LNCaP clone FGC (cell line): ENCODE data around the gene TEX19.

Experiments used
- DNase-seq: peaks from one replicate; pipeline ENCODE4 v3.0.0-alpha.2; 2011; ENCODE audit warnings: low read depth
- H3K4me3 ChIP-seq: 2 replicates; pipeline ENCODE4 v1.5.1; 2011; ENCODE audit warnings: mild to moderate bottlenecking, low read depth, low read length, control low read depth
- TF ChIP-seq, protein P1 (sequence below): IDR thresholded peaks from 2 replicates; pipeline ENCODE4 v1.5.1; 2012; ENCODE audit warnings: mild to moderate bottlenecking; ENCODE audit not compliant: control insufficient read depth, insufficient read depth; ENCODE audit errors: extremely low read depth

The TEX19 gene

DNA sequence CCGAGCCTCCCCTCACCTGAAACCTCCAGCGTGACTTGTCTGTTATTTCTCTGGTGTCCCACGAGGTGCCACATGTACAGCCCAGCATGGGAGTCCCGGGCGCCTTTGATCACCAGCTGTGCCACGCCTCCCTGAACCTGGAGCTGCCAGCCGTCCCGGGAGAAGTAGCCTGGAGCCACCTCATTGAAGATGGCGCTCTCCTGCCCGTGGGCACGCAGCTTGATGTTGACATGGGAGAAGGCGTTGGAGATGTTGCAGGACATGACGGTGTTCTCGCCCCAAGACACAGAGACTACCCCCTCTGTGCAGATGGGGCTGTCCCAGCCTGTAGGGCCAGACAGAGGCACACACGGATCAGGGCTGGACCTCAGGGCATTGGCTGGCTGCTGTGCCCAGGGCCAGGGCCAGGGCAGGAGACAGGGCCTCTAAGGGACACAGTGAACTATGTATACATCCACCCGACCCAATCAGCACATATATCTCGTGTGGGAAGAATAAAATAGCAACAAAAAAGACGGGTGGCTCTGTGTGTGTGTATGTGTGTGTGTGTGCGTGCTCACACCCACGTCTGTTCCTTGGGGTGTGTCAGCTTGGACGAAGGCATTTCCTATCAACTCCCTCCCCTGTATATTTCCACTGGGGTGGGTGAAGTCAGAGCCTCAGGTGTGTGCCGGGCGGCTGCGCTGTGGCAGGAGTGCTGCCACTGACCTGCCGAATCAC is 34.3 kb upstream of the TEX19 start:
- DNase-seq = no peak
- H3K4me3 ChIP-seq = no peak overlapping the region
- TF ChIP-seq, protein P1, sequence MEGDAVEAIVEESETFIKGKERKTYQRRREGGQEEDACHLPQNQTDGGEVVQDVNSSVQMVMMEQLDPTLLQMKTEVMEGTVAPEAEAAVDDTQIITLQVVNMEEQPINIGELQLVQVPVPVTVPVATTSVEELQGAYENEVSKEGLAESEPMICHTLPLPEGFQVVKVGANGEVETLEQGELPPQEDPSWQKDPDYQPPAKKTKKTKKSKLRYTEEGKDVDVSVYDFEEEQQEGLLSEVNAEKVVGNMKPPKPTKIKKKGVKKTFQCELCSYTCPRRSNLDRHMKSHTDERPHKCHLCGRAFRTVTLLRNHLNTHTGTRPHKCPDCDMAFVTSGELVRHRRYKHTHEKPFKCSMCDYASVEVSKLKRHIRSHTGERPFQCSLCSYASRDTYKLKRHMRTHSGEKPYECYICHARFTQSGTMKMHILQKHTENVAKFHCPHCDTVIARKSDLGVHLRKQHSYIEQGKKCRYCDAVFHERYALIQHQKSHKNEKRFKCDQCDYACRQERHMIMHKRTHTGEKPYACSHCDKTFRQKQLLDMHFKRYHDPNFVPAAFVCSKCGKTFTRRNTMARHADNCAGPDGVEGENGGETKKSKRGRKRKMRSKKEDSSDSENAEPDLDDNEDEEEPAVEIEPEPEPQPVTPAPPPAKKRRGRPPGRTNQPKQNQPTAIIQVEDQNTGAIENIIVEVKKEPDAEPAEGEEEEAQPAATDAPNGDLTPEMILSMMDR = no peak

DNA sequence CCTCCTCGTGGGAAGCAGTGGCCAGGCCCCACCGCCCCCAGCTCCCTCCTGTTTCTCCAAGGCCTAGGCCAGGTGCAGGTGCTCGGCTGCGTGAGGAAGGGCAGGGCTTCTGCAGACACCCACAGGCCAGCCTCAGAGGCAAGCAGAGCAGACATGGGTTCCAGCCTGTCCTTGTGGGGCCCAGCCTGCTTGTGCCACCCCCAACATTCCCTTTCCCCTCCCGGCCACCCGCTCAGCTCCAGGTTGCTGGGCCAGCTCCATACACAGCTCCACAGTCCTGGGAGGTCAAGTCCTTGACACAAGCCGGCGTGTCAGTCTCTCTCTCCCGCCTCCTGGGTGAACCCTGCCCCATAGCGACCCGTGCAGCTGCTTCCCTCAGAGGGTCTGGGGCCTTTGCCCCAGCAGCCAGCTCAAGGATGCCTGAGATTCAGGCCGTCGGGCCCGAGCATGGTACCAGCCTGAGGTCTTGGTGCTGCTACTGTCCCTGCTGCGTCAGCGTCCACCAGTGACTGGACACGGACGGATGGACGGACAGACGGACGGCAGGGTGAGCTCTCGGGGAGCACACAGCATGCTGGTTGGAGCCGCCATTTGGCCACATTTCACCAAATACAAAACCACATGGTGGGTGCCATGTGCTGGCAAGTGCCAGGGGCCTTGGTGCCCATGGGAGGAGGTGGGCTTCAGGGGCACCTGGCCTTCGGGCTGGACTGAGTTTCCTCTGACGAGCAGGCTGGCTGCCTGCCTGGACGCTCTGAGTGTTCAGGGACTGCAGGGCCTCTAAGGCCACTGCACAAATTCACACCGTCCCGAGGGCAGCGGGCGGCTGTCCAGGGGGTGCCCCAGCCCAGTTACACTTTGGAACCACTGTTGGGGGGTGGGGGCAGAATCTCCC is 33.5 kb upstream of the TEX19 start:
- H3K4me3 ChIP-seq = no peak overlapping the region
- TF ChIP-seq, protein P1 = no peak
- DNase-seq = no peak

DNA sequence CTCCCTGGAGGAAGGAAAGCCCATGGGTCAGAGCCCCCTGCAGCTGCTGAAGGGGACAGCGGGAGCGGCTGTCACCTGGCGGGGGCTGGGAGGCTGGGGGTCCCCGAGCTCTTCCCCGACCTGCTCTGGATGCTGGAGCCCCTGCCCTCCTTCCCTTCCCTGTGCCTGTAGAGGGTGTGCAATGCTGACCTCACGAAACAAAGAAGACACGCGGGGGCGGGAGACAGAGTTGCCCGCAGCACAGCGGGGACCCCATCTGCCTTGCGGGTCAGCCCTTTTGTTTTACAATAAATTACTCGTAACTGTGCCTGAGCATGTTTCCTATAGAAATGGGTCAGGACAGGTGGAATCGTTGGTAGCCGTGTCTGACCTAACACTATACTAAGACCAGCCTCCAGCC is 31.8 kb upstream of the TEX19 start:
- TF ChIP-seq, protein P1 = no peak
- no peak overlapping the region for H3K4me3 ChIP-seq
- DNase-seq = no peak

DNA sequence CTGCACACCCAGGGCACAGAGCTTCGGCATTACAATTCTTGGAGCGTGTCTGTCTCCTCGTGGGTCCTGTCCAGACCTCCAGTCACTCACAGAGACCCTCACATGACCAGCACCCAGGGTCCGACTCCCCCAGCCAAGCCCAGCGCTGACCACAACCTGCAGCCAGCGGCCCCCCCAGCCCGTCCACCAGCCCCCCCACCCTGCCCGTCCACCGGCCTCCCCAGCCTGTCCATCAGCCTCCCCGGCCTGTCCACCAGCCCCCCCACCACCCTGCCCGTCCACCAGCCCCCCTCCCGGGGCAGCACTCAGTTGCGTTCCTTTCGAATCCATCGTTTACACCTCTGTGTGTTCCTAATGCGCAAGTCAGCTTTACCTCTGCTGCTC is 31.3 kb upstream of the TEX19 start:
- H3K4me3 ChIP-seq = no peak overlapping the region
- no peak for DNase-seq
- TF ChIP-seq, protein P1 = no peak

- no peak for DNase-seq
- H3K4me3 ChIP-seq = no peak overlapping the region
- TF ChIP-seq, protein P1 = no peak
These were observed 30.7 kb upstream of the TEX19 start for GRCh38 chr17:82328141-82328993.

DNA sequence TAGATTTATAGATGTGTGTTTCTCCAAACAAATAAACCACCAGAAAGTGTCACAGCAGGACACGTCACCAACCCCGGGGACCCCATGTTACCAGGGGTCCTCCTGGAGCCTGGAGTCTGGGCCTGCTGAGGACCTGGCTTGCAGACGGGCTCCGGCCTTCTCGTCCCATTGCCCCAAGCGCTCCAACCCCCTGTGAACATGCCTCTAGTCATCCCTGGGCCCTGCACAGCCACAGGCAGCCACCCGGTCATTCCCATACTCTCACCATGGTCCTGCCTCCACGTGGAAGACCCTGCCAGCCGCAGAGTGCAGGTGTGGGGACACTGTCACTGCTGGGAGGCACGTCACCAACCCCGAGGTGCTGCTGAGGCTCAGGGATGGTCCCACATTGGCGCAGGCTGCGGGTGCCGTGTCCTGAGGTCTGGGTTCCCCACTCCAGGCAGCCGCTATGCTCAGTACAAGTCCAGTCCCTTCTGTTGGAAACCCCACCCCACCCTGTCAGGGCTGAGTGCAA is 30.0 kb upstream of the TEX19 start:
- TF ChIP-seq, protein P1 = no peak
- DNase-seq = no peak

More for the DNA sequence above, 30.0 kb upstream of the TEX19 start:
- H3K4me3 ChIP-seq = no peak overlapping the region
